ENCODE results near the gene CAPN5. TPM values are rescaled to one million over a fixed set of nuclear protein-coding genes. Genes with fewer than 3 reads are reported as not detected.

Gene CAPN5
- total RNA-seq, 1 experiment from 2014 or later: 0.26 TPM

DNA sequence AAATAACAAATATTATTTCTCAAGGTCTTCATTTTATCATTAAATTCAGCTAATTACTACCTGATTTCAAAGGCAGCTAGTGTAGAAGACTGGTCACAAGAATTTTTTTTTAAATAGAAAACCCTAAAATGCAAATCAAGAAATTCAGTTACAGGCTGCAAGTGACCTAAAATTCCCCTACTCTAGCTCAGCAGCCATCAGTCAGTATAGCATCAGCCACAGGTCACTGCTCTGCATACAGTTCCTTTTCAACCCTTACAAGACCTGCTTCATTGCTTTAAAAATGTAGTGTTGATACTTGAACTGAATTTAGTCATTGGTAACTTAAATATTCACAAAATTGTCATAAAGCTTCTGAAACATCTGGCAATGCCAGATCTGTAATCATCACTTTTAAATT lies 42.0 kb upstream of the CAPN5 start:
- Mint-ChIP-seq H3K4me3 (ENCODE audit: unreplicated experiment) (no peak overlapping the region), H3K27ac (ENCODE audit: low read depth, unreplicated experiment) (no peak overlapping the region), H3K4me1 (ENCODE audit: insufficient read depth, unreplicated experiment) (peaks cover 13% of the 10 kb centered on the region), H3K9me3 (ENCODE audit: unreplicated experiment) (no peaks in the 10 kb centered on the region), H3K27me3 (ENCODE audit: insufficient read depth, unreplicated experiment) (peaks cover 8% of the 10 kb centered on the region), H3K36me3 (ENCODE audit: insufficient read depth, unreplicated experiment) (no peaks in the 10 kb centered on the region)
- CTCF ChIA-PET: interaction anchor here (0.7 to 1.4 kb wide), 3 partner anchors 23 to 303 kb away, joined by 3 to 11 read pairs (median 5); no protein-coding TSS in a partner anchor
- POLR2A ChIA-PET: interaction anchor here (1.3 kb wide), 1 partner anchor 11 kb away, joined by 4 read pairs; no protein-coding TSS in a partner anchor
- no peak for TF ChIP-seq CTCF (IDR thresholded peaks at IDR 0.05; ENCODE audit: unreplicated experiment)
- no peak for DNase-seq (ENCODE audit: unreplicated experiment)
- no TSS peak for BruUV-seq (replicated peaks)
- intact Hi-C loops (cut with micrococcal nuclease): no loop called here

GRCh38 chr11:77026221-77026620 lies 40.5 kb upstream of the CAPN5 start:
- Mint-ChIP-seq H3K9me3 (ENCODE audit: unreplicated experiment) (no peaks in the 10 kb centered on the region), H3K4me1 (ENCODE audit: insufficient read depth, unreplicated experiment) (no peaks in the 10 kb centered on the region), H3K27me3 (ENCODE audit: insufficient read depth, unreplicated experiment) (peaks cover 8% of the 10 kb centered on the region), H3K36me3 (ENCODE audit: insufficient read depth, unreplicated experiment) (no peaks in the 10 kb centered on the region), H3K4me3 (ENCODE audit: unreplicated experiment) (no peak overlapping the region), H3K27ac (ENCODE audit: low read depth, unreplicated experiment) (no peak overlapping the region)
- BruUV-seq (replicated peaks): no TSS peak
- CTCF ChIA-PET: interaction anchor here (2.6 kb wide), 1 partner anchor 107 kb away, joined by 8 read pairs; no protein-coding TSS in a partner anchor
- DNase-seq (ENCODE audit: unreplicated experiment): no peak
- POLR2A ChIA-PET: interaction anchor here (0.6 kb wide), 1 partner anchor 242 kb away, joined by 3 read pairs; no protein-coding TSS in a partner anchor
- intact Hi-C loops (cut with micrococcal nuclease): no loop called here
- TF ChIP-seq CTCF (IDR thresholded peaks at IDR 0.05; ENCODE audit: unreplicated experiment): no peak

DNA sequence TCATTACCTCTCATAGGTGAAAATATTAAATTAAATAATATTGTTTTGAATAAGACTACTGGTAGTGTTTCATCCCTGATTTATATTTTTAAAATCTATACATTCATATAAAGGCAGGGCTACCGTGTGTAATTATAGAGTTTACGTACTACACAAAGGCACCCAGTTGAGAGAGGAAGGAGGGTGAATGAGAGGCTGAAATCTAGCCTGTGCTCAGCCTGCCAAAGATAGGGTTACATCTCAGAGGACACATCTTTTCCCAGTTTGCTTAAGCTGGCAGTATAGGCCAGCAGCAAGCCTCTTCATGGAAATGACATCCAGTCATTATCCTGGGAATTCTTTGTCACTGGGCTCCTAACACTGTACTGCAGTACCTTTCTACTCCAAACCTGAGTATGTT lies 40.0 kb upstream of the CAPN5 start:
- intact Hi-C loops (cut with micrococcal nuclease): no loop called here
- H3K27ac Mint-ChIP-seq (ENCODE audit: low read depth, unreplicated experiment): no peak overlapping the region
- POLR2A ChIA-PET: interaction anchor here (0.7 kb wide), 1 partner anchor 80 kb away, joined by 3 read pairs; no protein-coding TSS in a partner anchor
- no peak for DNase-seq (ENCODE audit: unreplicated experiment)
- no peaks in the 10 kb centered on the region for H3K9me3 Mint-ChIP-seq (ENCODE audit: unreplicated experiment)
- no peaks in the 10 kb centered on the region for H3K4me1 Mint-ChIP-seq (ENCODE audit: insufficient read depth, unreplicated experiment)
- peaks cover 8% of the 10 kb centered on the region for H3K27me3 Mint-ChIP-seq (ENCODE audit: insufficient read depth, unreplicated experiment)
- CTCF ChIA-PET: interaction anchor here (0.6 to 2.6 kb wide), 3 partner anchors 40 to 1055 kb away, joined by 4 to 8 read pairs (median 4); partner anchors contain the start of gene CAPN5
- H3K4me3 Mint-ChIP-seq (ENCODE audit: unreplicated experiment): no peak overlapping the region
- BruUV-seq (replicated peaks): no TSS peak
- no peaks in the 10 kb centered on the region for H3K36me3 Mint-ChIP-seq (ENCODE audit: insufficient read depth, unreplicated experiment)
- no peak for TF ChIP-seq CTCF (IDR thresholded peaks at IDR 0.05; ENCODE audit: unreplicated experiment)

- no peaks in the 10 kb centered on the region for H3K4me1 Mint-ChIP-seq (ENCODE audit: insufficient read depth, unreplicated experiment)
- H3K4me3 Mint-ChIP-seq (ENCODE audit: unreplicated experiment): no peak overlapping the region
- ChIA-PET POLR2A (interaction anchor here (0.7 kb wide), 1 partner anchor 80 kb away, joined by 3 read pairs; no protein-coding TSS in a partner anchor), CTCF (interaction anchor here (0.6 to 2.6 kb wide), 3 partner anchors 39 to 1056 kb away, joined by 4 to 8 read pairs (median 4); partner anchors contain the start of gene CAPN5)
- no peak overlapping the region for H3K27ac Mint-ChIP-seq (ENCODE audit: low read depth, unreplicated experiment)
- intact Hi-C loops (cut with micrococcal nuclease): no loop called here
- no TSS peak for BruUV-seq (replicated peaks)
- no peak for TF ChIP-seq CTCF (IDR thresholded peaks at IDR 0.05; ENCODE audit: unreplicated experiment)
- peaks cover 8% of the 10 kb centered on the region for H3K27me3 Mint-ChIP-seq (ENCODE audit: insufficient read depth, unreplicated experiment)
- H3K36me3 Mint-ChIP-seq (ENCODE audit: insufficient read depth, unreplicated experiment): no peaks in the 10 kb centered on the region
- DNase-seq (ENCODE audit: unreplicated experiment): no peak
- no peaks in the 10 kb centered on the region for H3K9me3 Mint-ChIP-seq (ENCODE audit: unreplicated experiment)
These were observed 39.5 kb upstream of the CAPN5 start for GRCh38 chr11:77027275-77027674.
